Kidney (tissue), 14 donors: Measurements from ENCODE around the gene TAS2R38. TPM values are rescaled to one million over a fixed set of nuclear protein-coding genes. Genes with fewer than 3 reads are reported as not detected.

Experiments used
- DNase-seq, 5 donors: peaks; one replicate each; pipeline ENCODE4 v3.0.0-alpha.2; 2013 to 2020
- FAIRE-seq: peaks from 2 replicates; lab custom pipeline; 2012; peaks lifted over from hg19 to GRCh38; lab: Jason Lieb, UNC
- H3K27ac ChIP-seq, 2 donors: one replicate each; pipeline ENCODE4 v1.7.0; 2013; ENCODE audit warnings: low read depth in 2 of 2, low read length in 2 of 2, inconsistent platforms in 1 of 2
- H3K27me3 ChIP-seq: one replicate; pipeline ENCODE4 v1.7.1; 2013; ENCODE audit warnings: low read length, inconsistent platforms; ENCODE audit not compliant: control insufficient read depth, insufficient read depth
- H3K36me3 ChIP-seq, 3 donors: one replicate each; pipeline versions ENCODE4 v1.7.0 to v1.7.1; 2013; ENCODE audit warnings: low read length in 3 of 3, control low read depth in 1 of 3, inconsistent platforms in 1 of 3; ENCODE audit not compliant: insufficient read depth in 3 of 3, control insufficient read depth in 2 of 3
- H3K4me1 ChIP-seq, 3 donors: one replicate each; pipeline versions ENCODE4 v1.7.0 to v1.7.1; 2013; ENCODE audit warnings: low read length in 3 of 3, inconsistent platforms in 1 of 3, low read depth in 1 of 3; ENCODE audit not compliant: control insufficient read depth in 2 of 3, insufficient read depth in 2 of 3
- H3K4me3 ChIP-seq, 3 donors: one replicate each; pipeline versions ENCODE4 v1.7.0 to v1.8.1; 2013; ENCODE audit warnings: low read length in 3 of 3, control low read depth in 1 of 3, inconsistent platforms in 1 of 3
- H3K9ac ChIP-seq, 3 donors: one replicate each; pipeline versions ENCODE4 v1.7.0 to v1.7.1; 2013; ENCODE audit warnings: low read length in 3 of 3, control low read depth in 1 of 3, inconsistent platforms in 1 of 3
- H3K9me3 ChIP-seq, 3 donors: one replicate each; pipeline versions ENCODE4 v1.7.0 to v1.7.1; 2013; ENCODE audit warnings: low read length in 3 of 3, control low read depth in 1 of 3, inconsistent platforms in 1 of 3; ENCODE audit not compliant: control insufficient read depth in 2 of 3, insufficient read depth in 1 of 3
- CTCF ChIP-seq: IDR thresholded peaks from 3 replicates; pipeline ENCODE4 v1.5.1; 2012; ENCODE audit warnings: mild to moderate bottlenecking, moderate library complexity, borderline replicate concordance; ENCODE audit not compliant: insufficient read depth; ENCODE audit errors: extremely low read depth
- intact Hi-C: fragments of 100-400 bp; cut with DNase I; formaldehyde crosslinking; loops from one replicate; pipeline ENCODE4 v1.11.1; 2022
- polyA plus RNA-seq: library from polyadenylated mRNA; stranded (reverse); fragments of 350-450 nt; fragmentation: Illumina TruSeq; extraction: RNeasy Lipid Tissue Mini Kit (QIAGEN cat#74804); gene quantifications from one replicate; pipeline ENCODE4 v1.2.3, GENCODE V29; 2014; ENCODE audit warnings: low read depth, low replicate concordance; ENCODE audit not compliant: insufficient read depth
- total RNA-seq: library from RNA; stranded (reverse); fragmentation: NEBNext Ultra II Directional; extraction: Animal tissue kit (Norgen Biotek cat#: 25700); gene quantifications from one replicate; pipeline ENCODE4 v1.2.1, GENCODE V29; 2021
- donor health status: control.
- donor health status: control.
- donor health status: control.
- donor health status: control.
- donor health status: control.
- donor health status: DM: yes; HTN: yes; CAD: no.
- donor health status: Normal renal cell carcinoma (clear cell type).

Gene TAS2R38
- total and polyA plus RNA-seq, 2 donors from 2014 or later, result not detected

- no peak for FAIRE-seq
- no peak for DNase-seq
- intact Hi-C loops, result no loop called here
These were observed 12.7 kb downstream of the TAS2R38 start for GRCh38 chr7:141960687-141961422.

GRCh38 chr7:141956084-141956483 lies 17.5 kb downstream of the TAS2R38 start:
- FAIRE-seq (no peak), DNase-seq (no peak)
- H3K27me3 ChIP-seq, result no peaks in the 10 kb centered on the region
- H3K4me1 ChIP-seq, result no peaks in the 10 kb centered on the region
- intact Hi-C loops, result no loop called here
- H3K36me3 ChIP-seq, result no peaks in the 10 kb centered on the region
- H3K9ac ChIP-seq, result no peak overlapping the region
- no peak overlapping the region for H3K4me3 ChIP-seq
- TF ChIP-seq CTCF, result no peak
- H3K9me3 ChIP-seq, result no peaks in the 10 kb centered on the region
- H3K27ac ChIP-seq, result no peak overlapping the region

More at GRCh38 chr7:141960687-141961422, 12.7 kb downstream of the TAS2R38 start:
- no peak overlapping the region for H3K4me3 ChIP-seq
- H3K9ac ChIP-seq, result no peak overlapping the region
- H3K27ac ChIP-seq, result no peak overlapping the region
- H3K9me3 ChIP-seq, result no peaks in the 10 kb centered on the region
- H3K27me3 ChIP-seq, result no peaks in the 10 kb centered on the region
- no peak for TF ChIP-seq CTCF
- H3K4me1 ChIP-seq, result no peaks in the 10 kb centered on the region
- H3K36me3 ChIP-seq, result no peaks in the 10 kb centered on the region

GRCh38 chr7:141954334-141954733 lies 19.2 kb downstream of the TAS2R38 start:
- Histone ChIP-seq H3K9ac (no peak overlapping the region), H3K27ac (no peak overlapping the region), H3K4me1 (no peaks in the 10 kb centered on the region), H3K36me3 (no peaks in the 10 kb centered on the region), H3K4me3 (no peak overlapping the region), H3K9me3 (no peaks in the 10 kb centered on the region), H3K27me3 (no peaks in the 10 kb centered on the region)
- intact Hi-C loops, result no loop called here
- DNase-seq (no peak), FAIRE-seq (no peak)
- no peak for TF ChIP-seq CTCF
